ENCODE data around the gene USP53. TPM values are rescaled to one million over a fixed set of nuclear protein-coding genes. Genes with fewer than 3 reads are reported as not detected.

The USP53 gene
- total and polyA plus RNA-seq, 10 of the 15 experiments (the other 5 are each of a cell fraction or from before 2014, with no cell fraction given): 0.23 to 4.0 (median 2.7) TPM

DNA sequence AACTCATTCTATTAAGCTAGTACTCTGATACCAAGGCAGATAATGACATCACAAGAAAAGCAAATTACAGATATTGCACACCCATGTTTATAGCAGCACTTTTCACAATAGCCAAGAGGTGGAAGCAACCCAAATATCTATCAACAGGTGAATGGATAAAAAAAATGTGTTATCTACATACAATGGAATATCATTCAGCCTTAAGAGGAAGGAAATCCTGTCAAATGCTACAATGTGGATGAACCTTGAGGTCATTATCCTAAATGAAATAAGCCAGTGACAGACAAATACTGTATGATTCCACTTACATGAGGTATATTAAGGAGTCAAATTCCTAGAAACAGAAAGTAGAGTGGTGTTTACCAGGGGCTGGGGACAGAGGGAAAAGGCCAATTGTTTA lies 95.1 kb downstream of the USP53 start:
- Histone ChIP-seq H3K79me2 (ENCODE audit: control insufficient read depth, insufficient read depth, low read length) (no peaks in the 10 kb centered on the region), H3K4me1 (ENCODE audit: control insufficient read depth, insufficient read depth, low read length) (no peaks in the 10 kb centered on the region), H3K9ac (ENCODE audit: control insufficient read depth, insufficient read depth, low read length) (no peak overlapping the region), H3K4me2 (ENCODE audit: control insufficient read depth, insufficient read depth) (no peak overlapping the region), H3K27me3 (replicated peaks in 1 of 2; ENCODE audit: control insufficient read depth in 2 of 2, insufficient read depth in 2 of 2, low read length in 1 of 2) (no peaks in the 10 kb centered on the region), H3K27ac (ENCODE audit: control insufficient read depth, insufficient read depth) (no peak overlapping the region), H3K4me3 (no peak overlapping the region), H2AFZ (ENCODE audit: control insufficient read depth, low read depth, low read length) (no peak overlapping the region), H4K20me1 (ENCODE audit: control insufficient read depth, insufficient read depth) (no peaks in the 10 kb centered on the region), H3K9me3 (replicated peaks; ENCODE audit: control insufficient read depth, insufficient read depth, low read length) (no peaks in the 10 kb centered on the region), H3K36me3 (ENCODE audit: control insufficient read depth in 2 of 2, insufficient read depth in 2 of 2, low read length in 1 of 2) (no peaks in the 10 kb centered on the region)
- POLR2A ChIA-PET: interaction anchor here (0.6 kb wide), 1 partner anchor 28 kb away, joined by 4 read pairs; no protein-coding TSS in a partner anchor
- CTCF ChIA-PET: no interaction called here
- ATAC-seq (no peak), DNase-seq (ENCODE audit: low read depth, low spot score) (no peak), FAIRE-seq (no peak)
- RAD21 ChIA-PET (ENCODE audit: unreplicated experiment): interaction anchor here (1.3 kb wide), 1 partner anchor 186 kb away, joined by 5 read pairs; no protein-coding TSS in a partner anchor
- TF ChIP-seq SMARCA5 (IDR thresholded peaks at IDR 0.05) (no peak), YY1 (IDR thresholded peaks at IDR 0.05; ENCODE audit: low read depth, low read length) (no peak), RB1 (IDR thresholded peaks at IDR 0.05; ENCODE audit: borderline replicate concordance) (no peak), SIN3A (IDR thresholded peaks at IDR 0.05; ENCODE audit: low read depth, low read length) (no peak)
- TF ChIP-seq, protein P1, sequence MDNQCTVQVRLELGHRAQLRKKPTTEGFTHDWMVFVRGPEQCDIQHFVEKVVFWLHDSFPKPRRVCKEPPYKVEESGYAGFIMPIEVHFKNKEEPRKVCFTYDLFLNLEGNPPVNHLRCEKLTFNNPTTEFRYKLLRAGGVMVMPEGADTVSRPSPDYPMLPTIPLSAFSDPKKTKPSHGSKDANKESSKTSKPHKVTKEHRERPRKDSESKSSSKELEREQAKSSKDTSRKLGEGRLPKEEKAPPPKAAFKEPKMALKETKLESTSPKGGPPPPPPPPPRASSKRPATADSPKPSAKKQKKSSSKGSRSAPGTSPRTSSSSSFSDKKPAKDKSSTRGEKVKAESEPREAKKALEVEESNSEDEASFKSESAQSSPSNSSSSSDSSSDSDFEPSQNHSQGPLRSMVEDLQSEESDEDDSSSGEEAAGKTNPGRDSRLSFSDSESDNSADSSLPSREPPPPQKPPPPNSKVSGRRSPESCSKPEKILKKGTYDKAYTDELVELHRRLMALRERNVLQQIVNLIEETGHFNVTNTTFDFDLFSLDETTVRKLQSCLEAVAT (IDR thresholded peaks at IDR 0.05): no peak
- SMC1A ChIA-PET (ENCODE audit: uncharacterized antibody, unreplicated experiment): interaction anchor here (1.2 to 2.1 kb wide), 2 partner anchors 9 to 317 kb away, joined by 3 to 6 read pairs; no protein-coding TSS in a partner anchor
- BruUV-seq (replicated peaks): no TSS peak
- intact Hi-C loops (cut with micrococcal nuclease; ENCODE audit: unreplicated experiment) (no loop called here), in situ Hi-C loops (cut with MboI) (no loop called here)

DNA sequence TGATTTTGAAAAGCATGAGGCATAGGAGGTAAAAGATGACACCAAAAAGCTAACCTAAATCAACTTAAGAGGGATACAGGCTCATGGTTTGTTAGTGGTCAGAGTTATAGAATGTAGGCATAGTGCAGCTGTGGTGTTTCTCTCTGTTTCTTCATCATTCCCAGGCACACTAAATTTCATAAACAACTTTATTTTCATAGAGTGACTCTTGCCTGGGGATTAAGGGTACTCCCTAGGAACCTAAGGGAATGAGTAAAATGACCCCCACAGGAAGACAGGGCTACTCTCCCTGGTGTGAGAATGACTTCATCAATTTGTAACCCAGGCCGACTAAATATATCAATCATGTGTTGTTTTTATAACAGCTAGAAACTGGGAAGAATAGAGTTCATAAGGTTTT lies 98.3 kb downstream of the USP53 start:
- ATAC-seq: no peak
- in situ Hi-C loops (cut with MboI): loop anchor here (10.0 kb wide), 1 partner anchor 314 kb away; the partner anchor contains the start of gene PDE5A
- TF ChIP-seq BACH1 (IDR thresholded peaks at IDR 0.05; ENCODE audit: borderline replicate concordance) (no peak), EGR1 (IDR thresholded peaks at IDR 0.05; ENCODE audit: borderline replicate concordance in 1 of 2, low read depth in 2 of 2, low read length in 2 of 2) (no peak), RAD51 (IDR thresholded peaks at IDR 0.05) (no peak), MYB (IDR thresholded peaks at IDR 0.05; ENCODE audit: borderline replicate concordance, low read depth, low read length) (no peak), TARDBP (IDR thresholded peaks at IDR 0.05; ENCODE audit: borderline replicate concordance) (no peak), ZBED1 (IDR thresholded peaks at IDR 0.05; ENCODE audit: borderline replicate concordance) (no peak), POU2F2 (IDR thresholded peaks at IDR 0.05; ENCODE audit: borderline replicate concordance, low read depth, low read length) (no peak)
- TF ChIP-seq, protein P2, sequence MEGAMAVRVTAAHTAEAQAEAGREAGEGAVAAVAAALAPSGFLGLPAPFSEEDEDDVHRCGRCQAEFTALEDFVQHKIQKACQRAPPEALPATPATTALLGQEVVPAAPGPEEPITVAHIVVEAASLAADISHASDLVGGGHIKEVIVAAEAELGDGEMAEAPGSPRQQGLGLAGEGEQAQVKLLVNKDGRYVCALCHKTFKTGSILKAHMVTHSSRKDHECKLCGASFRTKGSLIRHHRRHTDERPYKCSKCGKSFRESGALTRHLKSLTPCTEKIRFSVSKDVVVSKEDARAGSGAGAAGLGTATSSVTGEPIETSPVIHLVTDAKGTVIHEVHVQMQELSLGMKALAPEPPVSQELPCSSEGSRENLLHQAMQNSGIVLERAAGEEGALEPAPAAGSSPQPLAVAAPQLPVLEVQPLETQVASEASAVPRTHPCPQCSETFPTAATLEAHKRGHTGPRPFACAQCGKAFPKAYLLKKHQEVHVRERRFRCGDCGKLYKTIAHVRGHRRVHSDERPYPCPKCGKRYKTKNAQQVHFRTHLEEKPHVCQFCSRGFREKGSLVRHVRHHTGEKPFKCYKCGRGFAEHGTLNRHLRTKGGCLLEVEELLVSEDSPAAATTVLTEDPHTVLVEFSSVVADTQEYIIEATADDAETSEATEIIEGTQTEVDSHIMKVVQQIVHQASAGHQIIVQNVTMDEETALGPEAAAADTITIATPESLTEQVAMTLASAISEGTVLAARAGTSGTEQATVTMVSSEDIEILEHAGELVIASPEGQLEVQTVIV (IDR thresholded peaks at IDR 0.05; ENCODE audit: borderline replicate concordance, partially characterized antibody): no peak

More for the DNA sequence above, 98.3 kb downstream of the USP53 start:
- H3K4me2 ChIP-seq (ENCODE audit: control insufficient read depth, insufficient read depth): no peak overlapping the region
- no peaks in the 10 kb centered on the region; a peak in 1 of 4 replicates for H3K27me3 ChIP-seq (replicated peaks in 1 of 2; ENCODE audit: control insufficient read depth in 2 of 2, insufficient read depth in 2 of 2, low read length in 1 of 2)
- ChIA-PET POLR2A (interaction anchor here (1.0 kb wide), 1 partner anchor 11 kb away, joined by 5 read pairs; a partner anchor contains a TSS), CTCF (interaction anchor here (1.1 kb wide), 1 partner anchor 313 kb away, joined by 3 read pairs; no protein-coding TSS in a partner anchor), RAD21 (ENCODE audit: unreplicated experiment) (no interaction called here), SMC1A (ENCODE audit: uncharacterized antibody, unreplicated experiment) (interaction anchor here (1.0 to 1.6 kb wide), 3 partner anchors 12 to 182 kb away, joined by 3 to 4 read pairs (median 3); no protein-coding TSS in a partner anchor)
- H3K4me3 ChIP-seq: no peak overlapping the region
- no TSS peak for BruUV-seq (replicated peaks)
- H3K27ac ChIP-seq (ENCODE audit: control insufficient read depth, insufficient read depth): no peak overlapping the region
- H3K79me2 ChIP-seq (ENCODE audit: control insufficient read depth, insufficient read depth, low read length): no peaks in the 10 kb centered on the region
- no peaks in the 10 kb centered on the region for H4K20me1 ChIP-seq (ENCODE audit: control insufficient read depth, insufficient read depth)
- no peaks in the 10 kb centered on the region for H3K4me1 ChIP-seq (ENCODE audit: control insufficient read depth, insufficient read depth, low read length)
- H3K36me3 ChIP-seq (ENCODE audit: control insufficient read depth in 2 of 2, insufficient read depth in 2 of 2, low read length in 1 of 2): no peaks in the 10 kb centered on the region
- 56% methylated on average over 1 of the region's 1 CpG for WGBS (ENCODE audit: insufficient coverage, insufficient replicate concordance, low lambda C conversion rate, missing lambda C conversion rate)
- H2AFZ ChIP-seq (ENCODE audit: control insufficient read depth, low read depth, low read length): no peak overlapping the region
- H3K9ac ChIP-seq (ENCODE audit: control insufficient read depth, insufficient read depth, low read length): no peak overlapping the region
- FAIRE-seq (no peak), DNase-seq (ENCODE audit: low read depth, low spot score) (no peak)
- no peaks in the 10 kb centered on the region for H3K9me3 ChIP-seq (replicated peaks; ENCODE audit: control insufficient read depth, insufficient read depth, low read length)
- intact Hi-C loops (cut with micrococcal nuclease; ENCODE audit: unreplicated experiment): loop anchor here (5.0 kb wide), 1 partner anchor 181 kb away; no protein-coding TSS in a partner anchor

All from GM12878 (cell line).